SK-N-SH (cell line): ENCODE measurements around the gene CNTFR. TPM values are rescaled to one million over a fixed set of nuclear protein-coding genes. Genes with fewer than 3 reads are reported as not detected.

Experiments
- CTCF ChIA-PET: fragments of 300-600, 350-600 bp; formaldehyde crosslinking; extraction: SDS; loops from one replicate; lab custom pipeline; 2021; lab: Yijun Ruan, JAX
- POLR2A ChIA-PET: fragments of 350-600 bp; sonication (Branson Sonifier 250); formaldehyde crosslinking; extraction: SDS; loops from one replicate; lab custom pipeline; 2020; ENCODE audit warnings: antibody characterized with exemption, inconsistent platforms; lab: Yijun Ruan, JAX
- DNase-seq: peaks from one replicate; pipeline ENCODE4 v3.0.0; 2012
- H2AFZ ChIP-seq: fragments of 200-600 bp; sonication (generic); 2 replicates; pipeline ENCODE4 v1.8.1; 2016; ENCODE audit warnings: antibody characterized with exemption, mild to moderate bottlenecking, low read depth
- H3F3A ChIP-seq: fragments of 200-600 bp; sonication (generic); replicated peaks from 2 replicates; pipeline ENCODE3; 2016; ENCODE audit warnings: antibody characterized with exemption, mild to moderate bottlenecking; ENCODE audit not compliant: insufficient read depth
- H3K27ac ChIP-seq, 2 experiments: fragments of 200-500 bp in 1 of 2; fragments of 200-600 bp in 1 of 2; sonication (Bioruptor generic) in 1 of 2; sonication (generic), shearing (Covaris generic) in 1 of 2; 2 replicates each; pipeline versions ENCODE4 v1.5.1 to v1.6.1; 2014 to 2016; ENCODE audit warnings: low read depth in 2 of 2, inconsistent platforms in 1 of 2, low read length in 1 of 2, mild to moderate bottlenecking in 1 of 2, mixed read lengths in 1 of 2
- H3K27me3 ChIP-seq: fragments of 200-600 bp; sonication (generic), shearing (Covaris generic); 2 replicates; pipeline ENCODE4 v1.6.1; 2016; ENCODE audit warnings: mixed run types; ENCODE audit not compliant: insufficient read depth
- H3K36me3 ChIP-seq, 2 experiments: fragments of 200-500 bp in 1 of 2; fragments of 200-600 bp in 1 of 2; sonication (Bioruptor generic) in 1 of 2; sonication (generic) in 1 of 2; replicated peaks in 1 of 2; 2 replicates each; pipeline versions ENCODE3 to v1.5.1; 2014 to 2016; ENCODE audit warnings: low read length in 1 of 2, mild to moderate bottlenecking in 1 of 2; ENCODE audit not compliant: insufficient read depth in 2 of 2, control insufficient read depth in 1 of 2
- H3K4me1 ChIP-seq, 2 experiments: fragments of 200-500 bp in 1 of 2; fragments of 200-600 bp in 1 of 2; sonication (Bioruptor generic) in 1 of 2; sonication (generic), shearing (Covaris generic) in 1 of 2; 2 replicates each; pipeline versions ENCODE4 v1.5.1 to v1.6.1; 2014 to 2016; ENCODE audit warnings: low read depth in 1 of 2, low read length in 1 of 2, mixed run types in 1 of 2; ENCODE audit not compliant: insufficient read depth in 2 of 2, control insufficient read depth in 1 of 2
- H3K4me2 ChIP-seq: fragments of 200-600 bp; sonication (generic), shearing (Covaris generic); 2 replicates; pipeline ENCODE4 v1.6.1; 2017; ENCODE audit warnings: mixed run types
- H3K4me3 ChIP-seq, 2 experiments: fragments of 200-500 bp in 1 of 2; fragments of 200-600 bp in 1 of 2; sonication (Bioruptor generic) in 1 of 2; sonication (generic), shearing (Covaris generic) in 1 of 2; 2 replicates each; pipeline versions ENCODE4 v1.5.1 to v1.8.1; 2014 to 2016; ENCODE audit warnings: low read depth in 2 of 2, inconsistent platforms in 1 of 2, low read length in 1 of 2, mild to moderate bottlenecking in 1 of 2, mixed read lengths in 1 of 2, moderate library complexity in 1 of 2
- H3K79me2 ChIP-seq: fragments of 200-600 bp; sonication (generic); 2 replicates; pipeline ENCODE4 v1.8.1; 2017; ENCODE audit warnings: mild to moderate bottlenecking; ENCODE audit not compliant: insufficient read depth
- H3K9ac ChIP-seq: fragments of 200-600 bp; sonication (generic); 2 replicates; pipeline ENCODE4 v1.6.1; 2017; ENCODE audit warnings: mixed run types
- H3K9me2 ChIP-seq: fragments of 200-600 bp; sonication (generic); 2 replicates; pipeline ENCODE4 v1.6.1; 2017; ENCODE audit warnings: mixed run types
- H3K9me3 ChIP-seq: fragments of 200-600 bp; sonication (generic); 2 replicates; pipeline ENCODE4 v1.6.1; 2017; ENCODE audit warnings: mixed run types, mild to moderate bottlenecking, moderate library complexity
- H4K20me1 ChIP-seq: fragments of 200-600 bp; sonication (generic); 2 replicates; pipeline ENCODE4 v1.6.1; 2017; ENCODE audit warnings: mild to moderate bottlenecking, mixed run types; ENCODE audit not compliant: insufficient read depth
- CHD2 ChIP-seq: fragments of 150-350 bp; IDR thresholded peaks from 2 replicates; pipeline ENCODE4 v1.6.1; 2018; ENCODE audit warnings: low read length; ENCODE audit not compliant: partially characterized antibody
- ELF1 ChIP-seq: IDR thresholded peaks from 2 replicates; pipeline ENCODE4 v1.4.0; 2012
- FOSL2 ChIP-seq: IDR thresholded peaks from 2 replicates; pipeline ENCODE4 v1.4.0; 2012; ENCODE audit warnings: low read depth, mild to moderate bottlenecking, moderate library complexity, borderline replicate concordance
- FOXJ3 ChIP-seq: sonication (generic); formaldehyde crosslinking; IDR thresholded peaks from 2 replicates; pipeline ENCODE4 v1.5.1; 2020; ENCODE audit warnings: mild to moderate bottlenecking, missing genetic modification reagents
- FOXM1 ChIP-seq: IDR thresholded peaks from 2 replicates; pipeline ENCODE4 v1.4.0; 2012; ENCODE audit warnings: low read depth, mild to moderate bottlenecking
- GABPA ChIP-seq: IDR thresholded peaks from 2 replicates; pipeline ENCODE4 v1.4.0; 2012; ENCODE audit warnings: low read depth, mild to moderate bottlenecking
- GATA2 ChIP-seq: sonication (generic); formaldehyde crosslinking; IDR thresholded peaks from 2 replicates; pipeline ENCODE4 v1.5.0; 2020; ENCODE audit warnings: mild to moderate bottlenecking, missing genetic modification reagents
- MAX ChIP-seq: IDR thresholded peaks from 2 replicates; pipeline ENCODE4 v1.4.0; 2012; ENCODE audit warnings: low read depth
- MEF2A ChIP-seq: IDR thresholded peaks from 2 replicates; pipeline ENCODE4 v1.4.0; 2012; ENCODE audit warnings: low read depth, borderline replicate concordance
- NFIC ChIP-seq: IDR thresholded peaks from 2 replicates; pipeline ENCODE4 v1.4.0; 2012; ENCODE audit warnings: borderline replicate concordance
- POLR2AphosphoS5 ChIP-seq: IDR thresholded peaks from 2 replicates; pipeline ENCODE4 v1.6.1; 2012; ENCODE audit warnings: low read depth, low read length
- RXRA ChIP-seq: IDR thresholded peaks from 2 replicates; pipeline ENCODE4 v1.4.0; 2012; ENCODE audit warnings: low read depth, mild to moderate bottlenecking, borderline replicate concordance
- TCF12 ChIP-seq: IDR thresholded peaks from 2 replicates; pipeline ENCODE4 v1.4.0; 2012
- TEAD4 ChIP-seq: IDR thresholded peaks from 2 replicates; pipeline ENCODE4 v1.4.0; 2012; ENCODE audit warnings: mild to moderate bottlenecking, borderline replicate concordance; ENCODE audit not compliant: insufficient read depth
- USF1 ChIP-seq: IDR thresholded peaks from 2 replicates; pipeline ENCODE4 v1.4.0; 2012; ENCODE audit warnings: low read depth, borderline replicate concordance
- USF2 ChIP-seq: fragments of 150-350 bp; IDR thresholded peaks from 2 replicates; pipeline ENCODE4 v1.6.1; 2017; ENCODE audit warnings: antibody characterized with exemption, low read length, low read depth, borderline replicate concordance
- YY1 ChIP-seq: IDR thresholded peaks from 2 replicates; pipeline ENCODE4 v1.4.0; 2012; ENCODE audit warnings: low read depth, mild to moderate bottlenecking
- WGBS: methylation state at CpG from one replicate; pipeline ENCODE4 v1.1.6; 2017; ENCODE audit warnings: low lambda C conversion rate; 5-methylcytosine and 5-hydroxymethylcytosine counted together
- polyA plus RNA-seq, 3 experiments: library from polyadenylated mRNA; depleted of rRNA; stranded (reverse); fragments of >200 nt; gene quantifications; 2 replicates each; pipeline ENCODE4 v1.2.3, GENCODE V29; 2012

The CNTFR gene
- polyA plus RNA-seq, 1 of the 3 experiments (the other 2 are of a cell fraction) = 1.8 TPM

- H3K79me2 ChIP-seq = no peaks in the 10 kb centered on the region
- H3F3A ChIP-seq = no peaks in the 10 kb centered on the region
- POLR2A ChIA-PET = no interaction called here
- H3K27me3 ChIP-seq = no peaks in the 10 kb centered on the region; the same call in 1 of the 2 replicates
- H3K4me3 ChIP-seq = no peak overlapping the region
- DNase-seq = peak; percentile 20
- peaks cover 0 to 73% of the 10 kb centered on the region in 2 experiments; a peak in 1 of 4 replicates for H3K4me1 ChIP-seq
- no peaks in the 10 kb centered on the region for H4K20me1 ChIP-seq
- H3K9me2 ChIP-seq = no peaks in the 10 kb centered on the region
- H2AFZ ChIP-seq = no peak overlapping the region
- no peak overlapping the region for H3K9ac ChIP-seq
- H3K9me3 ChIP-seq = no peaks in the 10 kb centered on the region
- TF ChIP-seq FOSL2 (no peak), MEF2A (no peak)
- no peak overlapping the region; a peak in 1 of 4 replicates for H3K27ac ChIP-seq
- CTCF ChIA-PET = interaction anchor here (1.0 to 18.0 kb wide), 7 partner anchors 10 to 148 kb away, joined by 3 to 507 read pairs (median 4); partner anchors contain the start of gene CNTFR
- no peaks in the 10 kb centered on the region for H3K36me3 ChIP-seq
- H3K4me2 ChIP-seq = no peak overlapping the region
- 48% methylated on average over 12 of the region's 20 CpGs for WGBS
Measured at GRCh38 chr9:34551751-34552605, 37.5 kb downstream of the CNTFR start.

GRCh38 chr9:34550681-34551270 is 38.7 kb downstream of the CNTFR start:
- Histone ChIP-seq H3K4me2 (no peak overlapping the region), H3K9me2 (no peaks in the 10 kb centered on the region), H3K27ac (no peak overlapping the region), H3K4me1 (peaks cover 0 to 69% of the 10 kb centered on the region in 2 experiments; a peak in 1 of 4 replicates), H3F3A (no peaks in the 10 kb centered on the region), H3K79me2 (no peaks in the 10 kb centered on the region), H4K20me1 (no peaks in the 10 kb centered on the region), H3K9me3 (no peaks in the 10 kb centered on the region), H3K9ac (no peak overlapping the region), H3K27me3 (no peaks in the 10 kb centered on the region; the same call in 1 of the 2 replicates), H3K36me3 (no peaks in the 10 kb centered on the region), H3K4me3 (no peak overlapping the region), H2AFZ (no peak overlapping the region)
- POLR2A ChIA-PET = no interaction called here
- no peak for TF ChIP-seq FOXJ3 (CRISPR knock-in tag)
- TF ChIP-seq TEAD4 = no peak
- no peak for TF ChIP-seq GABPA
- TF ChIP-seq USF2 = no peak
- no peak for TF ChIP-seq CHD2
- no peak for TF ChIP-seq POLR2AphosphoS5
- TF ChIP-seq ELF1 = no peak
- TF ChIP-seq NFIC = no peak
- TF ChIP-seq FOXM1 = no peak
- no peak for TF ChIP-seq MAX
- no peak for TF ChIP-seq TCF12
- TF ChIP-seq USF1 = no peak
- no peak for TF ChIP-seq GATA2
- TF ChIP-seq RXRA = no peak
- no peak for TF ChIP-seq YY1
- CTCF ChIA-PET = interaction anchor here (0.7 to 18.0 kb wide), 8 partner anchors 16 to 114 kb away, joined by 3 to 507 read pairs (median 29); partner anchors contain the start of gene CNTFR
- peak; percentile 16 for DNase-seq
- 56% methylated on average over 4 of the region's 5 CpGs for WGBS
